NK-92 (cell line): Measurements from ENCODE around the gene NLRP12.
A peak's percentile ranks its signal among the peaks of the same experiment; 100 is the strongest.
"Not testable (repeated sequence)": the region's sequence is repeated elsewhere in the genome, so short reads cannot be mapped to it uniquely, and the experiment has no call there.

ENCODE experiments used
- DNase-seq: peaks from one replicate; lab custom pipeline; 2025; ENCODE audit not compliant: unreplicated experiment; lab: John Stamatoyannopoulos, UW

NLRP12 gene

GRCh38 chr19:53840241-53840640, 16.1 kb upstream of the NLRP12 start:
- not testable (repeated sequence) for DNase-seq

GRCh38 chr19:53838446-53838845, 14.3 kb upstream of the NLRP12 start:
- not testable (repeated sequence) for DNase-seq

GRCh38 chr19:53832861-53833260, 8.7 kb upstream of the NLRP12 start:
- DNase-seq, result not testable (repeated sequence)

DNA sequence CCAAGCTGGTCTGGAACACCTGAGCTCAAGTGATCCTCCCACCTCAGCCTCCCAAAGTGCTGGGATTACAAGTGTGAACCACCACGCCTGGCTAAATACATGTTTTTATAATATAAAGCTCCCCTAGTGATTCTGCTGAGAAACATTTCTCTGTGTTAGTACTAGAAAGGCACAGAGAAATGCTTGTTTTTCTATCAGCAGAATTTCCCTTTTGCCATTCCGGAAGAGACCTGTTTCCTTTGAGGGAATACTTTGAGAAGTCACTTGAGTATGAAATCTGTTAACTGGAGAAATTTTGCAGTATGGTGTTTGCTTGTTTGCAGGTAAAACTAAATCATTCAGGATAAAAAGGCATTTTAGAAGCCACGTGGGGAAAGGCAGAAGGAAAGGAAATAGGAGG, 4.4 kb upstream of the NLRP12 start:
- DNase-seq, result no peak

DNA sequence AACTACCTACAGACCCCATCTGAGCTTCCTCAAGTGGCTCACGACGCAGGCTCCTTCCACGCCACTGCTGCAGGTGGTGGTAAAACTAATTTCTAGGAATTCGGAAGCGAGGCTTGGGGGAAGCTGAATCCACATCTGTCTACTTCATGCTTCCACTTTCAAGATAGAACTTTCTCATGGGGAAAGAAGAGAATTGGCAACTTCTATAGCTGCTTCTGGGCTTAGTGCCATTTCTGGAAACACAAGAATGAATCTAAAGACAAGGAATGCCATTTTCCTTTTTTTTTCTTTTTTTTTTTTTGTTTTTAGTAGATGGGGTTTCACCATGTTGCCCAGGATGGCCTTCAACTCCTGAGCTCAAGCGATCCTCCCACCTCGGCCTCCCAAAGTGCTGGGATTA, 2.8 kb upstream of the NLRP12 start:
- no peak for DNase-seq

- DNase-seq, result no peak
Observed at GRCh38 chr19:53823380-53824120, 564 bp downstream of the NLRP12 start.

DNA sequence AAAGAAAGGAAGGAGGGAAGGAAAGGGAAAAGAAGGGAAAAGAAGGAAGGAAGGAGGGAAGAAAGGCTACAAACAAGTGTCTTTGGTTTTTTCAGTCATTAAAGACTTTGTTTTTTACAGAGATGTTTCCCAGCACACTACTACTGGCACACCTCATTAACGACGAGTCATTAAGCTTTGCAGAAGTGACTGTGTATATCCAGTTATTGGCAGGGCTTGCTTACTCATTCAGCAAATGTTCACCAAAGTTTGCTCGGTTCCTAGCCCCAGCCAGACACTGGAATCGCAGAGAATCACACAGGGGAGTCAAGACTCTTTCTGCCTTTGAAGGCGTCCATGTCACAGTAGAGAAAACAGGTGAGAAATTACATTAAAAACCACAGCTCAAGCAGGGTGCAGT, 4.3 kb downstream of the NLRP12 start:
- DNase-seq, result no peak

- DNase-seq, result no peak
Observed at GRCh38 chr19:53818756-53819155, 5.4 kb downstream of the NLRP12 start.

DNA sequence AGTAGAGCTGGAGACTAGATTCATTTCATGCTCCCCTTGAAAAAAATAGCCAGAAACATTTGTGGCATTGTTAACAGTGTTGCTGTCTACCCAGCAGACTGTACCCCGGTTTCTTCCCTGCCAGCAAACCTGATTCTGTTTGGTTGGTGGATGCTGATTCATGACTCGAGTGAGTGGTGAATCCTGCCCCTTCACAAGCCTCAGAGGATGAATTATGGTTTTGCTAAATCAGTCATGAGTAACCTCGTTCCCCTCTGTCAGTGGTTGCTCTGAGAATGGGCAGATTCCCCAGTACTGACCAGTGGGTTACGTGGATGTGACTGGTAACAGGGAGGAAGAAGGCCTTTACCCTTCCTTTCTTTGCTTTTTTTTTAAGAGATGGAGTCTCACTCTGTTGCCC, 10.1 kb downstream of the NLRP12 start:
- no peak for DNase-seq

DNA sequence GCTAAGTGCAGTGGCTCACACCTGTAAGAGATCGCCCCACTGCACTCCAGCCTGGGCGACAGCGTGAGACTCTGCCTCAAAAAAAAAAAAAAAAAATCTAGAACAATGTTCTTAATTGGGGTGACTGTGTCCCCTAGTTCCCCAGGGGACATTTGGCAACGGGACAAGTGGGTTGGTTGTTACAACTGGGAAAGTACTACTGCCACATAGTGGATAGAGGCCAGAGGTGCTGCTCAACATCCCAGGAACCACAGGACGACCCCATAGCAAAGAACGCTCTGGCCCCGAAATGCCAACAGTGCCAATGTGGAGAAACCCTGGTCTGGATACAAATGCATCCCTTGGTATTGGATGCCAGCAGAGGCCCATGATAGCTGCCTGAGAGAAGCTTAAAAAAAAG, 11.8 kb downstream of the NLRP12 start:
- no peak for DNase-seq

DNA sequence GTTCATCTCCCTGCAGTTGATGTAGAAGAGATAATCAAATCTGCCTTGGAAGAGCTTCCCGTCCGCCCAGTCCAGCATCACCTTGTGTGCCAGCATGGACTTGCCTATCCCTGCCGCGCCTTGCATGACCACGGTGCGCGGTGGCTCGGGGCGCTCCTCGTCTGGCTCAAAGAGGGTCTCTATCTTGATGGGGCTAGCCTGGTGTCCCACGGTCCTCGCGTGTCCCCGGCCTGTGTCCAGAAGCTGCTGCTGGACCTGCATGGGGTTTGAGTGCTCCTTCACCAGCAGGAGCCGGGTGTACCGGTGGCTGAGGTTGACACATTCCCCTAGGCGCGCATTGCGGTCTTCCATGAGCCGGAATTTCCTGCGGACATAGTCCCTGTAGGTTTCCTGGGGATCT, 13.2 kb downstream of the NLRP12 start:
- DNase-seq, result no peak

- DNase-seq, result no peak
Observed at GRCh38 chr19:53810187-53810546, 13.9 kb downstream of the NLRP12 start.

- DNase-seq, result no peak
Observed at GRCh38 chr19:53809518-53810186, 14.5 kb downstream of the NLRP12 start.

DNA sequence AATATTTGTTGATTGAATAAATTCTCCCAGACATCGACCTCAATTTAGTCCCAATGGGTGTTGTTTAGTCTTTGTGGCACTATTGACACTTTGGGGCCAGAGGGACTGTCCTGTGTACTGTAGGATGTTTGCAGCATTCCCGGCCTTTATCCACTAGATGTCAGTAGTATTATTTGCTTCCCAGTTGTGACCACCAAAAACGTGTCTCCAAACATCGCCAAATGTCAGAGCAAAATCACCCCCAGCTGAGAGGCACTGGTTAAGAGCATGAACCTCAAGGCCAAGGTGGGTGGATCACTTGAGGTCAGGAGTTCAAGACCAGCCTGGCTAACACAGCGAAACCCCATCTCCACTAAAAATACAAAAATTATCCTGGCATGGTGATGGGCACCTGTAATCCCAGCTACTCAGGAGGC, 15.4 kb downstream of the NLRP12 start:
- no peak for DNase-seq

DNA sequence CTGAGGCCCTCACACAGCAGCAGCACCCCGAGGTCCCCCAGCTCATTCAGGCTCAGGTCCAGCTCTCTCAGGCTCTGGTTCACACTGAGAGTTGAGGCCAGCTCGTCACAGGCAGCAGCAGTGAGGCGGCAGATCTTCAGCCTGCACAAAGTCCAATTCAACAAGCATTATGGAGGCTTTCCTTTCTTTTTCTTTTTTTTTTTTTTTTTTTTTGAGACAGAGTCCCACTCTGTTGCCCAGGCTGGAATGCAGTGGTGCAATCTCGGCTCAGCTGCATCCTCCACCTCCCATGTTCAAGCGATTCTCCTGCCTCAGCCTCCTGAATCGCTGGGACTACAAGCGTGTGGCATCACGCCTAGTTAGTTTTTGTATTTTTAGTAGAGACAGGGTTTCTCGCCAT, 22.9 kb downstream of the NLRP12 start:
- no peak for DNase-seq

GRCh38 chr19:53795019-53795418, 29.1 kb downstream of the NLRP12 start:
- DNase-seq, result no peak

- DNase-seq, result peak; percentile 10
Observed at GRCh38 chr19:53792721-53793433, 31.2 kb downstream of the NLRP12 start.

- DNase-seq, result no peak
Observed at GRCh38 chr19:53789708-53790678, 34.1 kb downstream of the NLRP12 start.

DNA sequence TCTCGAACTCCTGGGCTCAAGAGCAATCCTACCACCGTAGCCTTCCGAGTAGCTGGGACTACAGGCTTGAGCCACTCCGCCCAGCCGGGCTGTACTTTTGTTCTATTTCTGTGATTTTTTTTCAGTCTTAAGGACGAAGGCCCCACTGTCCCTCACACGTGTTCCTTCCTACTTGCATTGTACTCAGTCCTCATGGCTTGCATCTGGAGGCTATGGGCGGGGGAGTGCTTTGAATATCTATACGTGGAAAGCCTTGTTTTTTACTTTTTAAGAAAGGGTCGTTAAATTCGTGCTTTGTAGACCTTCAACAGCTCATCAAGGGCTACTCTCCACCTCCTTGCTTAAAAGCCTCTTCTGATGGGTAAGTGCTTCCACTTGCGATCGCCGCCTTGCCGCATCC, 36.8 kb downstream of the NLRP12 start:
- DNase-seq, result no peak

- no peak for DNase-seq
Observed at GRCh38 chr19:53786744-53787143, 37.4 kb downstream of the NLRP12 start.
